ENCODE data around the gene DAZAP1.

- TF ChIP-seq EZH2phosphoT487 (IDR thresholded peaks at IDR 0.05; ENCODE audit: low read depth, severe bottlenecking, unreplicated experiment) = no peak
- TF ChIP-seq CTCF (IDR thresholded peaks at IDR 0.05; ENCODE audit: poor library complexity) = no peak
Measured at GRCh38 chr19:1432507-1432887, 25.1 kb downstream of the DAZAP1 start.

Measured in hepatocyte (in vitro differentiated cells).